ENCODE measurements around the gene RAB44.
"Not testable (repeated sequence)": the region's sequence is repeated elsewhere in the genome, so short reads cannot be mapped to it uniquely, and the experiment has no call there.

Gene RAB44

DNA sequence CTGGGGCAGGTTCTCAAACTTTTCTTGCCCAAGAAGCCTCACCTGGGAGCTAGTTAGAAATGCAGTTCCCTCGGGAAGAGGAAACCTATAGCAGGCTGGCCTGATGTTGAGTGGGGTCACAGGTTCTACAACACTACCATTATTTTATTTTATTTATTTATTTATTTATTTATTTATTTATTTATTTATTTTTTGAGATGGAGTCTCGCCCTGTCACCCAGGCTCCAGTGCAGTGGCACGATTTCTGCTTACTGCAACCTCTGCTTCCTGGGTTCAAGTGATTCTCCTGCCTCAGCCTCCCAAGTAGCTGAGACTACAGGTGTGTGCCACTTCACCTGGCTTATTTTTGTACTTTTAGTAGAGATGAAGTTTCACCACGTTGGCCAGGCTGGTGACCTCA lies 26.4 kb downstream of the RAB44 start:
- H3K27me3 ChIP-seq (ENCODE audit: control insufficient read depth in 1 of 2, insufficient read depth in 1 of 2, low read length in 2 of 2): peaks cover 0 to 13% of the 10 kb centered on the region in 2 experiments
- H2BK15ac ChIP-seq (ENCODE audit: low read depth, poor library complexity, severe bottlenecking); H3K9ac ChIP-seq (ENCODE audit: low read length); H3K23ac ChIP-seq (ENCODE audit: low read length in 2 of 2); H2AK5ac ChIP-seq (ENCODE audit: low read length, severe bottlenecking); H3K18ac ChIP-seq (ENCODE audit: low read depth in 1 of 2, low read length in 2 of 2); H4K91ac ChIP-seq (ENCODE audit: low read length); DNase-seq; H3K4me2 ChIP-seq (ENCODE audit: low read length, poor library complexity, severe bottlenecking); H2AFZ ChIP-seq (ENCODE audit: low read depth, low read length); H3K4me3 ChIP-seq (ENCODE audit: insufficient read depth in 1 of 2, low read depth in 1 of 2, low read length in 2 of 2); H2BK12ac ChIP-seq (ENCODE audit: low read length in 2 of 2); H2BK120ac ChIP-seq (ENCODE audit: low read depth, low read length); H3K14ac ChIP-seq (ENCODE audit: low read length in 2 of 2); H3K36me3 ChIP-seq (ENCODE audit: control insufficient read depth in 1 of 2, insufficient read depth in 2 of 2, low read depth in 1 of 2, low read length in 2 of 2); H2BK5ac ChIP-seq (ENCODE audit: low read depth, low read length, poor library complexity, severe bottlenecking); H4K8ac ChIP-seq (ENCODE audit: low read length); H3K79me1 ChIP-seq (replicated peaks; ENCODE audit: low read length, poor library complexity, severe bottlenecking); H3K4ac ChIP-seq (ENCODE audit: low read depth in 1 of 2, low read length in 2 of 2); H3K27ac ChIP-seq (ENCODE audit: low read length, poor library complexity, severe bottlenecking); H3K9me3 ChIP-seq (ENCODE audit: control insufficient read depth, low read length): not testable (repeated sequence)
- H3K4me1 ChIP-seq (ENCODE audit: control insufficient read depth, insufficient read depth, low read depth, low read length): peaks cover 13% of the 10 kb centered on the region
- 88% methylated on average over 3 of the region's 4 CpGs for WGBS

- H3K79me1 ChIP-seq (replicated peaks; ENCODE audit: low read length, poor library complexity, severe bottlenecking): no peaks in the 10 kb centered on the region
- no peak overlapping the region for H2AK5ac ChIP-seq (ENCODE audit: low read length, severe bottlenecking)
- no peak overlapping the region for H4K91ac ChIP-seq (ENCODE audit: low read length)
- no peak overlapping the region for H3K27ac ChIP-seq (ENCODE audit: low read length, poor library complexity, severe bottlenecking)
- H3K4me3 ChIP-seq (ENCODE audit: insufficient read depth in 1 of 2, low read depth in 1 of 2, low read length in 2 of 2): no peak overlapping the region
- peak; percentile 75 for DNase-seq
- 53% methylated on average over 12 of the region's 13 CpGs for WGBS
- no peak overlapping the region for H3K23ac ChIP-seq (ENCODE audit: low read length in 2 of 2)
- no peak overlapping the region for H3K9ac ChIP-seq (ENCODE audit: low read length)
- H3K18ac ChIP-seq (ENCODE audit: low read depth in 1 of 2, low read length in 2 of 2): no peak overlapping the region
- H2BK12ac ChIP-seq (ENCODE audit: low read length in 2 of 2): no peak overlapping the region
- H3K27me3 ChIP-seq (ENCODE audit: control insufficient read depth in 1 of 2, insufficient read depth in 1 of 2, low read length in 2 of 2): peaks cover 0 to 8% of the 10 kb centered on the region in 2 experiments
- peaks cover 12% of the 10 kb centered on the region for H3K4me1 ChIP-seq (ENCODE audit: control insufficient read depth, insufficient read depth, low read depth, low read length)
- H2AFZ ChIP-seq (ENCODE audit: low read depth, low read length): no peak overlapping the region
- no peak overlapping the region for H3K14ac ChIP-seq (ENCODE audit: low read length in 2 of 2)
- no peak overlapping the region for H3K4me2 ChIP-seq (ENCODE audit: low read length, poor library complexity, severe bottlenecking)
- no peak overlapping the region for H3K4ac ChIP-seq (ENCODE audit: low read depth in 1 of 2, low read length in 2 of 2)
- no peak overlapping the region for H2BK120ac ChIP-seq (ENCODE audit: low read depth, low read length)
- H2BK15ac ChIP-seq (ENCODE audit: low read depth, poor library complexity, severe bottlenecking): no peak overlapping the region
- no peaks in the 10 kb centered on the region for H3K9me3 ChIP-seq (ENCODE audit: control insufficient read depth, low read length)
- no peak overlapping the region for H4K8ac ChIP-seq (ENCODE audit: low read length)
- H2BK5ac ChIP-seq (ENCODE audit: low read depth, low read length, poor library complexity, severe bottlenecking): no peak overlapping the region
- H3K36me3 ChIP-seq (ENCODE audit: control insufficient read depth in 1 of 2, insufficient read depth in 2 of 2, low read depth in 1 of 2, low read length in 2 of 2): no peaks in the 10 kb centered on the region
Measured at GRCh38 chr6:36724514-36725390, 27.1 kb downstream of the RAB44 start.

GRCh38 chr6:36725581-36725980 lies 28.0 kb downstream of the RAB44 start:
- Histone ChIP-seq H3K79me1 (replicated peaks; ENCODE audit: low read length, poor library complexity, severe bottlenecking) (no peaks in the 10 kb centered on the region), H3K4ac (ENCODE audit: low read depth in 1 of 2, low read length in 2 of 2) (no peak overlapping the region), H2BK12ac (ENCODE audit: low read length in 2 of 2) (no peak overlapping the region), H3K4me3 (ENCODE audit: insufficient read depth in 1 of 2, low read depth in 1 of 2, low read length in 2 of 2) (no peak overlapping the region), H3K18ac (ENCODE audit: low read depth in 1 of 2, low read length in 2 of 2) (no peak overlapping the region), H3K9me3 (ENCODE audit: control insufficient read depth, low read length) (no peaks in the 10 kb centered on the region), H3K27ac (ENCODE audit: low read length, poor library complexity, severe bottlenecking) (no peak overlapping the region), H2BK120ac (ENCODE audit: low read depth, low read length) (no peak overlapping the region), H2BK5ac (ENCODE audit: low read depth, low read length, poor library complexity, severe bottlenecking) (no peak overlapping the region), H4K8ac (ENCODE audit: low read length) (no peak overlapping the region), H3K27me3 (ENCODE audit: control insufficient read depth in 1 of 2, insufficient read depth in 1 of 2, low read length in 2 of 2) (peaks cover 0 to 3% of the 10 kb centered on the region in 2 experiments), H3K9ac (ENCODE audit: low read length) (no peak overlapping the region), H3K36me3 (ENCODE audit: control insufficient read depth in 1 of 2, insufficient read depth in 2 of 2, low read depth in 1 of 2, low read length in 2 of 2) (no peaks in the 10 kb centered on the region), H3K14ac (ENCODE audit: low read length in 2 of 2) (no peak overlapping the region), H2AK5ac (ENCODE audit: low read length, severe bottlenecking) (no peak overlapping the region), H2BK15ac (ENCODE audit: low read depth, poor library complexity, severe bottlenecking) (no peak overlapping the region), H3K4me2 (ENCODE audit: low read length, poor library complexity, severe bottlenecking) (no peak overlapping the region), H3K23ac (ENCODE audit: low read length in 2 of 2) (no peak overlapping the region), H3K4me1 (ENCODE audit: control insufficient read depth, insufficient read depth, low read depth, low read length) (peaks cover 5% of the 10 kb centered on the region), H4K91ac (ENCODE audit: low read length) (no peak overlapping the region), H2AFZ (ENCODE audit: low read depth, low read length) (no peak overlapping the region)
- no peak for DNase-seq
- WGBS: 86% methylated on average over 7 of the region's 7 CpGs

DNA sequence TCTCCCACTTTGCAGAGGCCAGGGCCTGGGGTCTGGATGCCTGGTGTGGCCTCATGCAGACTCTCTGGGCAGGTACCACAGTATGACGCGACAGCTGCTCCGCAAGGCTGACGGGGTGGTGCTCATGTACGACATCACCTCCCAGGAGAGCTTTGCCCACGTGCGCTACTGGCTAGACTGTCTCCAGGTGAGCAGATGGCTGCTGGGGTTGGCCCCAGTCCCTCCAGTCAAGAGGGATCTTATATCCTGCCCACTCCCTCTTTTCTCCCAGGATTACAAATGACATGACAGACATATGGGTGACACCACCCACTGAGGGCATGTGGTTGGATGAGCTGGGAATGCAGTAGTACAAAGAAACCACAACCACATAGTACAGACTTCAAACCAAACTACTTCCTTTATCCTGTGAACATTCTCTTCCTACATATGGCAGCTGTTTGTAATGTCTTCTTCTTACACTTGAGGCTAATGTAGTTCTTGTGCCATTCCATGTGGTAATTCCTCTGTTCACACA lies 29.9 kb downstream of the RAB44 start:
- DNase-seq: peak; percentile 33
- WGBS: 89% methylated on average over 7 of the region's 7 CpGs
- H3K4ac ChIP-seq (ENCODE audit: low read depth in 1 of 2, low read length in 2 of 2): no peak overlapping the region

More for the DNA sequence above, 29.9 kb downstream of the RAB44 start:
- no peak overlapping the region for H2BK15ac ChIP-seq (ENCODE audit: low read depth, poor library complexity, severe bottlenecking)
- H2BK5ac ChIP-seq (ENCODE audit: low read depth, low read length, poor library complexity, severe bottlenecking): no peak overlapping the region
- no peak overlapping the region for H3K4me2 ChIP-seq (ENCODE audit: low read length, poor library complexity, severe bottlenecking)
- no peak overlapping the region for H2AFZ ChIP-seq (ENCODE audit: low read depth, low read length)
- no peak overlapping the region for H3K9ac ChIP-seq (ENCODE audit: low read length)
- H4K91ac ChIP-seq (ENCODE audit: low read length): no peak overlapping the region
- no peak overlapping the region for H2BK120ac ChIP-seq (ENCODE audit: low read depth, low read length)
- H3K14ac ChIP-seq (ENCODE audit: low read length in 2 of 2): no peak overlapping the region
- H4K8ac ChIP-seq (ENCODE audit: low read length): no peak overlapping the region
- H3K79me1 ChIP-seq (replicated peaks; ENCODE audit: low read length, poor library complexity, severe bottlenecking): no peaks in the 10 kb centered on the region
- H3K4me3 ChIP-seq (ENCODE audit: insufficient read depth in 1 of 2, low read depth in 1 of 2, low read length in 2 of 2): no peak overlapping the region
- H3K27ac ChIP-seq (ENCODE audit: low read length, poor library complexity, severe bottlenecking): no peak overlapping the region
- no peak overlapping the region for H2AK5ac ChIP-seq (ENCODE audit: low read length, severe bottlenecking)
- no peaks in the 10 kb centered on the region for H3K36me3 ChIP-seq (ENCODE audit: control insufficient read depth in 1 of 2, insufficient read depth in 2 of 2, low read depth in 1 of 2, low read length in 2 of 2)
- peaks cover 5% of the 10 kb centered on the region for H3K4me1 ChIP-seq (ENCODE audit: control insufficient read depth, insufficient read depth, low read depth, low read length)
- H2BK12ac ChIP-seq (ENCODE audit: low read length in 2 of 2): no peak overlapping the region
- no peaks in the 10 kb centered on the region for H3K9me3 ChIP-seq (ENCODE audit: control insufficient read depth, low read length)
- H3K23ac ChIP-seq (ENCODE audit: low read length in 2 of 2): no peak overlapping the region
- no peak overlapping the region for H3K18ac ChIP-seq (ENCODE audit: low read depth in 1 of 2, low read length in 2 of 2)
- peaks cover 0 to 2% of the 10 kb centered on the region in 2 experiments for H3K27me3 ChIP-seq (ENCODE audit: control insufficient read depth in 1 of 2, insufficient read depth in 1 of 2, low read length in 2 of 2)

Data from mesenchymal stem cell (in vitro differentiated cells and primary cell).